GM18526 (cell line): ENCODE data around the gene KRT72.

Experiments used
- POLR2A ChIP-seq: IDR thresholded peaks from 3 replicates; pipeline ENCODE4 v1.6.1; 2011; ENCODE audit not compliant: insufficient read length; ENCODE audit errors: extremely low read depth

The KRT72 gene

DNA sequence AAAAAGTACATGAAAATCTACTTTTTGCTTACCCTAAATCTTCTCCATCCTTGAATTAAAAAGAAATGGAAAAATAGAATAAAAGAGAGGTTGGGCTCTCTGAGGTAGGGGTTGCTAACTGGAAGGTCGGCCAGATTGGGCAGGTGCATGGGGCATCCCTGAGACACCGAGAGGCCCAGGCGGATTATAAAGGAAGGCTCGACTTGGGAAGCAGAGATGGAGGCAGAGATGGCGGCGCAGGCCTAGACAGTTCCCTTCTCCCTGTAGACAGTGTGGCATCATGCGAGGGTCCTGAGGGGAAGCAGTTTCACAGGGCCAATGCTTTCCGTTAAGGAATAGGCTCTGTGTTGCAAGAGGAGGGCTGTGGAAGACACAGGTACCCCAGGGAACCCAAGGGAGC is 23.9 kb downstream of the KRT72 start:
- TF ChIP-seq POLR2A = no peak

DNA sequence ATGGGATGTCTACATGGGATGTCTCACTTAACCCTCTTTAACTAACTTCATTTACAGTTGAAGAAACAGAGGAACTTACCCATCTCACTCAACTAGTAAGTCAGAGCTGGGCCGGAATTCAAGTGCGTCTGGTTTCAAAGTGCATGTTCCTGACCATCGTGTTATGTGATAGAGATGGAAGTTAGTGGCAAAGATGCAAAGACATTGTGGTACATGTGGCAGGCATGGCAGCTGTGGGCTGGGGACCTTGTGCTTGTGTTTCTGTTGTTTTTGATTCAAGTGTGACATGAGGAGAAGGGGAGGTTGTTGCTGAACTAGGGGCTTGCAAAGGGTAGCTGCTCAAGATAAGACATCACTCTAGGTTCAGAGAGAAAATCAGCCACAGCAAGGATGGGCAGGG is 25.3 kb downstream of the KRT72 start:
- no peak for TF ChIP-seq POLR2A

DNA sequence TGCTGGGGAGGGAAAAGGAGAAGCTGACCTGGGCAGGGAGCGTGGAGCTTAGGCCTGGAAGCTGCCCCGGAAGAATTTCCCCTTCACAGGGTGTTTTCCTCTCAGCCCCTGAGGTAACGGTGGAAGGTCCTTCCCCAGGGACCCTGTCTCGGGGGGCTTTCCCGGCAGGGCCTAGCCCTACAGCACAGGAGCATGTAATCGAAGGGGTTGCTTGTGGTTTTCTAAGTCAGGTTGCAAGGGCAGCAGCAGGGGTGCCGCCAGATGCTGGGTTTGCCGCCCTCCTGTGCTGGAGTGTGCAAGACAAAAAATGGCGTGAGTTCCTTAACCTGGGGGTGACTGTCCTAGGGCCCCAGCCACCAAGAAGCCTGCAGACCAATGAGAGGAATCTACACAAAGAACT is 26.0 kb downstream of the KRT72 start:
- TF ChIP-seq POLR2A = no peak

DNA sequence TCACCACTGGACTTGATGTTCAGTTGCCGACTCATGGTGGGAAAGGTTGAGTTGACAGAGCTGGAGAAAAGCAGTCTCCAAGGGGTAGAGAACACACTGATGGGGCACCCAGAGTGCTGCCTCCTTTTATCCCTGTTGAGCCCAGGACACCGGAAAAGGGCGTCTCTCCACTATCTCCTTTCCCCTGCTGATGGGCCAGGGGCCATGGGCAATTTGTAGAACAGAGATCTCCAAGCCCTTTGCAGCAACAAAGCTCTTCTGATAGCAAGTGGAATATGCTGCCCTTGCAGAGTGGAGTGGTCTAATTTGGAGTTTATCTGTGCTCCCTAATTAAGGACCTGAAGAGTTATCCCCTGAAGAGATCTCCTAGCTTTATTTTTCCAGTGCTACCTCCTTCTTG is 27.5 kb downstream of the KRT72 start, which contains the start of gene KRT74:
KRT74 (minus strand) TSS at position 101 of the 400 bp plus-strand sequence; CDS start at position 35, 66 bp downstream.
- TF ChIP-seq POLR2A = no peak

DNA sequence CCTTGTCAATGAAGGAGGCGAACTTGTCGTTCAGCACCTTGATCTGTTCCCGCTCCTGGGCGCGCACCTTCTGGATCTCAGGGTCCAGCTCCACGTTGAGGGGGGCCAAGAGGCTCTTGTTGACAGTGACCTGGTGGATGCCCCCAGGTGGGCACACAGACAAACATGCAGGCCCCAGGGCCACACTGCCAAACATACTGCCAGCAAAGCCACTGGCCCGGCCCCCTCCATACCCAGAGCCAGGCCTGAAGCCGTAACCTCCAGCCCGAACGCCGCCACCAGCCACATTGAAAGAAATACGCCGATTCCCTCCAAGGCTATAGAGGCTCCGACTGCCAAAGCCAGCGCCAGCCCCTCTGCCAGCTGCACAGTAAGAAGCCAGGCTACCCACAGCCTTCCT is 28.0 kb downstream of the KRT72 start:
- TF ChIP-seq POLR2A = no peak

DNA sequence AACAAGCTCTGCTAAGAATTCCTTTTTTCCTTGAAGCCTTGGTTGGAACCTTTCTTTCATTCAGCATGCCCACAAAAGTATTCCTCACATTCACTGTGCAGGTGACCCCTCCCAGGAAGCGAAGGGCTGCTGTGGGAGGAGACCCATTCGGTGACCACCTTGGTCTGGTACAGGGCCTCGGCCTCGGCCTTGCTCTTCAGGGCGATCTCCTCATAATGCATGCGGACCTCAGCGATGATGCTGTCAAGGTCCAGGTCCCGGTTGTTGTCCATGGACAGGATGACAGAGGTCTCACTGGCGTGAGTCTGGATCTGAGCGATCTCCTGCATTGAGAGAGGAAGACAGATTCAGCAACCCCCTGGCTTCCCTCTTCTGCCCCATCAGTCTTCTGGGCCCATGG is 30.8 kb downstream of the KRT72 start:
- no peak for TF ChIP-seq POLR2A

DNA sequence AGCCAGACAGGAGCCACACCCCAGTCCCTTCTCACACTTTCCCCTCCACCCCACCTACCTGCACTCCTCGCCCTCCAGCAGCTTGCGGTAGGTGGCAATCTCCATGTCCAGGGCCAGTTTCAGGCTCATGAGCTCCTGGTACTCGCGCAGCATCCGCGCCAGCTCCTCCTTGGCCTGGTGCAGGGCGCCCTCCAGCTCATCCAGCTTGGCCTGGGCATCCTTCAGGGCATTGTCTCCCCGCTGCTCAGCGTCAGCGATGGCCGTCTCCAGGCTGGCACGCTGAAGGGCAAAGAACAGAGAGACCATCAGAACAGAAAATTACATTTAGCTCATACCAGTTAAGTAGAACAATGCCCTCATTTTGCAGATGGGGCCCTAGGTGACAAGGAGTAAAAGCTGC is 33.2 kb downstream of the KRT72 start:
- TF ChIP-seq POLR2A = no peak

DNA sequence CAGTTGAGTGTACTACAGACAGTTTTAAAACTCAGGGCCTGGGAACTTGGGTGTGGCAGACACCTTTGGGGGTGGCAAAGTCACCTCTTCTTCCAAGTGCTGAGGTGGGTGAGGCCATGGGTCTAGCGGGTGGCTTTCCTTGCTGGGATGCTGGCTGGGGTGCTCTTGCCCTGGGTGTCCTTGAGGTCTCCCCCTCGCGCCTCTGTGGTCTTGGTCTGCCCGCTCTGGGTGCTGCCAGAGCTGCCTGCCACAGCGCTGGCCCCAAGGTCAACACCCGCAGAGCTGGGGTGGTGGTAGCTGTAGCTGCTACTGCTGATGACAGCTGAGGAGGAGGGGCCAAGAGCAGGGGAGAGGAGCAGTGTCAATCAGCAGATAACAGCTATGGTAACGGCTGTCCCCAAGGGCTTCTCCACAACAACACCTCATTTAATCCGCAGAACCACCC is 34.4 kb downstream of the KRT72 start:
- no peak for TF ChIP-seq POLR2A

DNA sequence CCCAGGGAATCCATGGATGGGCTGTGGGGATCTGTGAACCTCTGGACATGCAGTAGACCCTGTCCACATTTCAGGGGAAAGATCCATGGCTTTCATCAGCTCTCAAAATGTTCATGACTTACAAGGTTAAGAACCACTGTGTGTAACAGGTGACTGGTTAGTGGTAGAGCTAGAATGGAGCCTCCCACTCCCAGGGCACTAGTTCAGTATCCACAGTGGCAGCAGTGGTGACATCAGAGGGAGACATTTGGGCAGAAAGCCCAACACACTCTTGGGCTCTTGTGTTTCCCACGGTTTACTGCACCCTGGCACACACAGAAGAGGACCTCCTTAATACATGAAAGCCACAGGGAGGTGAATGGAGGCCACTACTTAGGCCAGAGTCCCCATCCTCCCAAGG is 36.7 kb downstream of the KRT72 start:
- TF ChIP-seq POLR2A = no peak

DNA sequence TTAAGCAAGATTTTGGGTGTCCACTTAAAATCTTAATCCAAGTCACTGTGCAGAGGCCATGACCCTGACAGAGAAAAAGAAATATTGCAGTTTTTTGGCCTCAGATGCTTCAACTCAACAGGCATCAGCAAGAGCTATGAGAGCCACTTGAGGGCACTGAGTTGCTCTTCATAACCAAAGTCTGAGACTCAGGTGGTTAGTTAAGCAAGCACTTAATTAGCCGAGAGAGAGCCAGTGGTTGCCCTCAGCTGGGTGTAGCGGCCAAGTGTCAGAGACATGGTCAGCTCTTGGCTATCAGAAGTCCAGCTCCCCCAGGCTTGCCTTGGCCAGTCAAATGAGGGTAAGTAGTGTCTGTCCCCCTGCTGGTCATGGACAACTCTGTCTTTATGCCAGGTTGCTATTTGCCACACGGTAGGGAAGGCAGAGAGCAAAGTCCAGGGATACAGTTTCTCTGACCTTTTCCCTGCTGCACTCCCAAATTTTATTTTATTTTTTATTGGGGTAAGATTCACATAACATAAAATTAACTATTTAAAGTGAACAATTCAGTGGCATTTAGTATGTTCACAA is 39.3 kb downstream of the KRT72 start:
- no peak for TF ChIP-seq POLR2A

DNA sequence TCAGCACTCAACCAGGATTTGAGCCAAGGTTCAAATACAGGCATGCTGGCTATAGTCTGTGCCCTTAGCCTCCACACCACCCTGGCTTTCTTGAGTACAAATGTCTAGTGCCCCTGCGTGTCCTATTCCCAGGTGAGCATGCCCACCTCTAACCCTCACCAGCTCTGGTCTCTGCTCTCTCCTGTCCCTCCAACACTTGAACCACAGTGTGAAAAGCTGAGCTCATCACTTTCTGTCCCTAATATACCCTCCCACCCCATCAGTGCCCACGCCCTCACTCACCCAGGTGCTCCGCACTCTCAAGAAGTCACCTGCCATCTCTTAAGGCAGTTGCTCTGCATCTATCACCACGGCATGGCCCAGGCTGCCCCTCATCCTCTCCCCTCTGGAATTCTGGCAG is 41.3 kb downstream of the KRT72 start:
- TF ChIP-seq POLR2A = no peak

DNA sequence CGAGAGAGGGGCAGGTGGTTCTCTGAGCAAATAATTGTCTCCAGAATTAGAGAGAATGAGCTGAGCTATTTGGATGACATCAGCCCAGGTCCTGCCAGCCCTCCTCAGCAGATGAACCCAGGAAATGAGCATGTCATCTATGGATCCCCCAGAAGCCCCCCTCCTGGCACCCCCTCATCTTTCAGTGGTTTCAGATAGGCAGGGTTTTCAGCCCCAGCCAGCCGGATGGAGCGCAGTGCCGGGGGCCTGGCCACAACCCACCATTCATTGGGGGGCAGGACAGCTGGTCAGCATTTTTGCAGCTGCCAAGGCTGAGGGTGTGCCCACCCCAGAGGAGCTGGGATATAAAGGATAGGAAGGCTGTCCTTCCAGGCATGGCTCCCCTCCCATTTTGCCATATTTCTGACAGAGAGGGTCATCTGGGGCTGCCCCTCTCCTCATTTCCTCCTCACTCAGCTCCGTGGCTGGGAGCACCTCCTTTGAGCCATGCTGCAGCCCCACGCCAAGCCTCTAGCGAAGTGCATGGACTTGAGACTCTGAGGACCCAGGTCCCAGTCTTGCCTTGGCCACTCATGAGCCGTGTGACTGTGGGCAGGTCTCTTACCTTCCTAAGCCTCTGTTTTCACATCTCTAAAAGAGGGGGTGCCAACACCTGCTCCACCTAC is 42.4 kb downstream of the KRT72 start:
- no peak for TF ChIP-seq POLR2A

DNA sequence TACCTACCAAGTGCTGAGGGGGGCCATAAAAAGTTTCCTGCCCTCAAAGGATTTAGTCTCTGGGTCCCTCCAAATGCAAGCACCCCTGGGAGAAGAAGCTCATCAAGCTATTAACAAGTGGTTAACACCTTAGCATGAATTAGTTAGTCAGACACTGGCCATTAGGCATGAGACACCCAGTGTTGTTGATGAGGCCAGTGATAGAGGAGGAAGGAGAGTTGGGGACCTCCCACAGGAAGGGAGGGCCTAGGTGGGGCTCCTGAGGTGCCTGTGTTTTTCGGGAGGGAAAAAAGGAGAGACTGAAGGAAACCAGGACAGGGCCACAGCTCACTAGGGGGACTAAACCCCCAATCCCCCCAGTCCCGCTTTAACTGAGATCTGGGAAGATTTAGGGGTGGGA is 43.8 kb downstream of the KRT72 start:
- no peak for TF ChIP-seq POLR2A

DNA sequence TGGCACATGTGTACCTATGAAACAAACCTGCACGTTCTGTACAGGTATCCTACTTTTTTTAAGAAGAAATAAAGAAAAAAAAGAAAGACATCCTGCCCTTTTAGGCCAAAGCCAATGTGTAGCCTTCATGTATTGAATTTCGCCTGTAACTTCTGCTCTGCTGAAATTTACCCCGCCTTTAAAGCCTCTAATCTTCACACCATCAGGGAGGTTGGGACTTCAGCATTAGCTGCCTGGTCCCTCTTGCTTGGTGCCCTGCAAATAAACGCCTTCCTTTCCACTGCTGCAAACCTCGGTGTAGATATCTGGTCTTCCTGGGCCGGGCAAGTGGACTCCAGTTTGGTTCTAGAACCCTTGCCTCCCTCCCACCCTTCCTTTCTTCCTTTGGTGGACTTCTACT is 45.7 kb downstream of the KRT72 start:
- TF ChIP-seq POLR2A = no peak

DNA sequence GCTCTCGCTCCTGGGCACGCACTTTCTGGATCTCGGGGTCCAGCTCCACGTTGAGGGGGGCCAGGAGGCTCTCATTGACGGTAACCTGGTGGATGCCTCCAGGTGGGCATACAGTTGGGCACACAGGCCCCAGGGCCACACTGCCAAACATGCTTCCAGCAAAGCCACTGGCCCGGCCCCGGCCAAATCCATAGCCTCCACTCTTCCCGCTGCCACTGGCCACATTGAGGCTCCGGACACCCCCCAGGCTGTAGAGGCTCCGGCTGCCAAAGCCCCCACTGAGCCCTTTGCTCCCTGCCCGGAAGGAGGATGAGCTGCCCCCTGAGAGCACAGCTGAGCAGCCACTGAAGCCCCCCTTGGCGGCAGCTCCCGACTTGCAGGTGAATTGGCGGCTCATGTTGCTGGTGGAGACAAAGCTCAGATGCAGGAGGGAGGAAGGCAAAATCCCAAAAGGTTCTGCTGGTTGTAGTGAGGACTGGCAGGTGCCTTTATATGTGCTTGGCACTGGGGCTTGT is 48.5 kb downstream of the KRT72 start, which contains the start of gene KRT71:
KRT71 (minus strand) TSS at position 465 of the 515 bp plus-strand sequence; CDS start at position 397, 68 bp downstream.
- no peak for TF ChIP-seq POLR2A

DNA sequence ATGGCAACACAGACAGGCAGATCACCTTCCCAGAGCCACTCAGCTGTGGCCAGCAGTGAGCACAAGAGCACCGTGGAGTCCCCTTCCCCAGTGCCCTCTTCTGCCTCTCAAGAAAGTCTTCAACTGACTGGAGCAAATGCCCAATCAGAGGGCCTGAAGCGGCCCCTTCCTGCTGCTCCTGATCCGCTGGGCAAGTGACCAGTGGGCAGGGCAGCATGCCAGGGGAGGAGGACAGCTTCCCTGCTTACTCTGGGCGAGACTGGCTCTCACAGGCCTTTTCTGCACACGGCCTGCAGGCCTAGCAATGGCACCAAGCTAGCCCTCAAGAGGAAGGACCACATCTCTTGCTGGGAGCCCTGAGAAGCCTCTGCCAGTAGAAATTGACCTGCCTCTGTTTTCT is 49.2 kb downstream of the KRT72 start:
- TF ChIP-seq POLR2A = no peak
